WERI-Rb-1 (cell line): ENCODE measurements around the gene GRAMD1B.

Experiments used
- DNase-seq: peaks from one replicate; pipeline ENCODE4 v3.0.0-alpha.2; 2020
- H3K27ac ChIP-seq: fragments of 250-450 bp; sonication (Bioruptor Pico); 2 replicates; pipeline ENCODE4 v1.5.1; 2020; ENCODE audit warnings: mild to moderate bottlenecking, moderate library complexity
- H3K27me3 ChIP-seq: fragments of 250-450 bp; sonication (Bioruptor Pico); 2 replicates; pipeline ENCODE4 v1.5.1; 2021; ENCODE audit warnings: mild to moderate bottlenecking, low read depth, moderate library complexity; ENCODE audit not compliant: insufficient read depth, severe bottlenecking
- H3K36me3 ChIP-seq: fragments of 250-450 bp; sonication (Bioruptor Pico); 2 replicates; pipeline ENCODE4 v1.5.1; 2020; ENCODE audit warnings: mild to moderate bottlenecking, moderate library complexity
- H3K4me3 ChIP-seq: 2 replicates; pipeline ENCODE4 v1.5.1; 2011; ENCODE audit warnings: low read depth, mild to moderate bottlenecking, control low read depth, low read length
- H3K9me3 ChIP-seq: fragments of 250-450 bp; sonication (Bioruptor Pico); 2 replicates; pipeline ENCODE4 v1.5.1; 2021; ENCODE audit warnings: mild to moderate bottlenecking, moderate library complexity; ENCODE audit not compliant: severe bottlenecking
- TF ChIP-seq, protein P1 (sequence below): IDR thresholded peaks from 2 replicates; pipeline ENCODE4 v1.5.1; 2011; ENCODE audit warnings: low read depth, mild to moderate bottlenecking, control low read depth, inconsistent platforms, low read length

Gene GRAMD1B

GRCh38 chr11:123587044-123587443, 157.0 kb downstream of the GRAMD1B start:
- Histone ChIP-seq H3K9me3 (no peaks in the 10 kb centered on the region), H3K27ac (no peak overlapping the region), H3K36me3 (peaks cover 19% of the 10 kb centered on the region), H3K4me3 (no peak overlapping the region), H3K27me3 (no peaks in the 10 kb centered on the region)
- TF ChIP-seq, protein P1, sequence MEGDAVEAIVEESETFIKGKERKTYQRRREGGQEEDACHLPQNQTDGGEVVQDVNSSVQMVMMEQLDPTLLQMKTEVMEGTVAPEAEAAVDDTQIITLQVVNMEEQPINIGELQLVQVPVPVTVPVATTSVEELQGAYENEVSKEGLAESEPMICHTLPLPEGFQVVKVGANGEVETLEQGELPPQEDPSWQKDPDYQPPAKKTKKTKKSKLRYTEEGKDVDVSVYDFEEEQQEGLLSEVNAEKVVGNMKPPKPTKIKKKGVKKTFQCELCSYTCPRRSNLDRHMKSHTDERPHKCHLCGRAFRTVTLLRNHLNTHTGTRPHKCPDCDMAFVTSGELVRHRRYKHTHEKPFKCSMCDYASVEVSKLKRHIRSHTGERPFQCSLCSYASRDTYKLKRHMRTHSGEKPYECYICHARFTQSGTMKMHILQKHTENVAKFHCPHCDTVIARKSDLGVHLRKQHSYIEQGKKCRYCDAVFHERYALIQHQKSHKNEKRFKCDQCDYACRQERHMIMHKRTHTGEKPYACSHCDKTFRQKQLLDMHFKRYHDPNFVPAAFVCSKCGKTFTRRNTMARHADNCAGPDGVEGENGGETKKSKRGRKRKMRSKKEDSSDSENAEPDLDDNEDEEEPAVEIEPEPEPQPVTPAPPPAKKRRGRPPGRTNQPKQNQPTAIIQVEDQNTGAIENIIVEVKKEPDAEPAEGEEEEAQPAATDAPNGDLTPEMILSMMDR = no peak
- DNase-seq = no peak

DNA sequence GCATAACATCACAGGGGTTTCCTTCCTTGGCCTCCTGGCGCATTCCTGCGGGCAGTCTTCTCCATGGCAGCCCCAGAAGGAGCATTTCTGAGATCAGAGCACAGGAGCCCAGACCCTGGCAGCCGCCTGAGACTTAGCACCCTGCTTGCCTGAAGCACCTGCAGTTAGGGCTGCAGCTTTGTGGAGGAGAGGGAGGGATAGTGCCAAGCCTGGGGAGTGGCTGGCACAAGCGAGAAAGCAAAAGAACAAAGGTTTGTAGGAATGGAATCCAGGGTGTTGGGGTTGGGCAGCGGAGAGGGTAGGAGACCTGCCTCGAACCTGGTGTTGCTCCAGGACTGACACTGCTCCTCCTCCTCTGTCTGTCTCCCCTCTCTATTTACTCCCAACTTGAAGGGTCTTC, 157.5 kb downstream of the GRAMD1B start:
- H3K27me3 ChIP-seq = no peaks in the 10 kb centered on the region
- TF ChIP-seq, protein P1 = no peak
- H3K27ac ChIP-seq = no peak overlapping the region
- H3K36me3 ChIP-seq = peaks cover 14% of the 10 kb centered on the region
- H3K9me3 ChIP-seq = no peaks in the 10 kb centered on the region
- DNase-seq = no peak
- no peak overlapping the region for H3K4me3 ChIP-seq

DNA sequence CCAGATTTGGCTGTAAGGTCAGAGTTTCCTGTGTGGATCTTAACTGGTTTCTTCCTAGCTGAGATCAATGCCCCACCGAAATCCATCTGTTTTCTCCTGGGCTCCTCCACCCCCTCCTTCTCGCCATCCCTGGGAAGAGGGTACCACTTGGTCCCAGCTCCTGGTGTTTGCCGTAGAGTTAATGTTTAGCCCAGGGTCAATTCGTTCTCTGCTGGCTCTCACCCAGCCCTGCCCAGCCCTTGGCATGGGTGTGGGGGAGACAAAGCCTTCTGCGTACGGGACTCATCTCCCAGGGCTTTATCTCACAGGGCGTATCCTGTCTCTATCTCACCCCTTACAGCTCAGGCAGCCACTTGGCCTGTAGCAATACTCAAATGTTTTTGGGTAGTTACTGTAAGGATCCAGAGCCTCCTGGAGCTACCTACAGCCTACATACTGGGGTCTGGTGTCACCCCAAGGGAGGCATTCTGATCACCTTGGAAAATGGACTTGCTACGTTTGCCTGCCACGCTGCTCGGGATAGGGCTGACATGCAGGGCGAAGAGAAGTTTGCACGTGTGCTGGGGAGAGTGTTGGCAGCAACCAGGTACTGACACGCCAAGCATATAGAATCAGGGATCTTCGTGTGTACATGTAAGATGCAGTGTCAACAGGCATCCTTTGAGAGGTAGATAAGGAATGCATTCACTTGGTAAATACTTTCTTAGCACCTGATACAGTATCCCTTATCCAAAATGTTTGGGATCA, 158.2 kb downstream of the GRAMD1B start:
- DNase-seq = no peak
- Histone ChIP-seq H3K27me3 (no peaks in the 10 kb centered on the region), H3K27ac (no peak overlapping the region), H3K36me3 (peaks cover 14% of the 10 kb centered on the region), H3K9me3 (no peaks in the 10 kb centered on the region), H3K4me3 (no peak overlapping the region)
- TF ChIP-seq, protein P1 = no peak

GRCh38 chr11:123588864-123589262, 158.8 kb downstream of the GRAMD1B start:
- no peak for DNase-seq
- no peaks in the 10 kb centered on the region for H3K9me3 ChIP-seq
- no peaks in the 10 kb centered on the region for H3K27me3 ChIP-seq

GRCh38 chr11:123590296-123590912, 160.3 kb downstream of the GRAMD1B start:
- Histone ChIP-seq H3K27me3 (no peaks in the 10 kb centered on the region), H3K27ac (no peak overlapping the region), H3K9me3 (no peaks in the 10 kb centered on the region), H3K4me3 (no peak overlapping the region), H3K36me3 (peaks cover 22% of the 10 kb centered on the region)
- TF ChIP-seq, protein P1 = no peak
- DNase-seq = no peak

More at GRCh38 chr11:123588864-123589262, 158.8 kb downstream of the GRAMD1B start:
- H3K4me3 ChIP-seq = no peak overlapping the region
- TF ChIP-seq, protein P1 = no peak
- H3K36me3 ChIP-seq = peaks cover 14% of the 10 kb centered on the region
- H3K27ac ChIP-seq = no peak overlapping the region
